ENCODE results near the gene MDFIC. TPM values are rescaled to one million over a fixed set of nuclear protein-coding genes. Genes with fewer than 3 reads are reported as not detected.

Gene MDFIC
- polyA plus RNA-seq, 1 of the 3 experiments (the other 2 are of a cell fraction), result 2.8 TPM

DNA sequence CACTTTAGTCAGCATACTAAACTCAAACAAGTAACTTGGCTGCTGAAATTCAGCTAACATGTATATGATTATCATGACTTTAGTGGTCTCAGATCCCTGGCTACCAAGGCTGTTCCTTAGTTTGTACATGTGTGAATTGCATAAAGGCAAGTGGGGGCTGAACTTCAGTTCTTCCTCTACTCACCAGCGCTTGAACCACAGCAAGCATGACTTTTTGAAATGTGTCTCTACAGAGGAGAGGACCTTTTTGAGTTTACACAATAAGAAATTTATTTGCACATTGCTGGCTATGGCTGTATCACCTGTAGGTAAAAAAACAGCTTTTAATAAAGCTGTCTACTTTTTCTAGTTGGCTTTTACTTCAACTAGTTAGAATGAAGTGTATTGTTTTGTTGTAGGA is 48.8 kb downstream of the MDFIC start (continued):
- no peak for TF ChIP-seq GATA2 (CRISPR knock-in tag; IDR thresholded peaks at IDR 0.05)
- TF ChIP-seq RFX5 (IDR thresholded peaks at IDR 0.05; ENCODE audit: low read length), result no peak
- TF ChIP-seq FOSL2 (IDR thresholded peaks at IDR 0.05; ENCODE audit: borderline replicate concordance, low read depth), result no peak
- TF ChIP-seq EP300 (IDR thresholded peaks at IDR 0.05; ENCODE audit: borderline replicate concordance in 1 of 2, low read depth in 1 of 2, low read length in 1 of 2), result no peak
- TF ChIP-seq FOXM1 (IDR thresholded peaks at IDR 0.05; ENCODE audit: low read depth), result no peak

DNA sequence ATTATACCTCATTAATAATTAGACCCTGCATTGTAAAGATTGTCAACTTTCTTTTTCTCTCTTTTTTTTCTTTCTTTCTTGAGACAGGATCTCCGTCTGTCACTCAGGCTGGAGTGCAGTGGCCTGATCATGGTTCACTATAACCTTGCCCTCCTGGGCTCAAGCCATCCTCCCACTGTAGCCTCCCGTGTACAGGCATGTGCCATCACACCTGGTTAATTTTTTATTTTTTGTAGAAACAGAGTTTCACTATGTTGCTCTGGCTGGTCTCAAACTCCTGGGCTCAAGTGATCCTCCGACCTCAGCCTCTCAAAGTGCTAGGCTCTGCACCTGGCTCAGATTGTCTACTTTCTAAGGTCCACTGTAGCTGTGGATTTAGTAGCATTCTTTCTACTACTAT is 50.7 kb downstream of the MDFIC start:
- no peak overlapping the region for H3K27ac ChIP-seq (ENCODE audit: low read depth in 2 of 2, low read length in 1 of 2)
- H3K4me3 ChIP-seq (ENCODE audit: low read depth in 2 of 2, low read length in 1 of 2), result no peak overlapping the region
- no peak for TF ChIP-seq GATA2 (CRISPR knock-in tag; IDR thresholded peaks at IDR 0.05)
- TF ChIP-seq FOSL2 (IDR thresholded peaks at IDR 0.05; ENCODE audit: borderline replicate concordance, low read depth), result no peak
- no peak for TF ChIP-seq POLR2AphosphoS5 (IDR thresholded peaks at IDR 0.05; ENCODE audit: low read depth, low read length)
- TF ChIP-seq, protein P1, sequence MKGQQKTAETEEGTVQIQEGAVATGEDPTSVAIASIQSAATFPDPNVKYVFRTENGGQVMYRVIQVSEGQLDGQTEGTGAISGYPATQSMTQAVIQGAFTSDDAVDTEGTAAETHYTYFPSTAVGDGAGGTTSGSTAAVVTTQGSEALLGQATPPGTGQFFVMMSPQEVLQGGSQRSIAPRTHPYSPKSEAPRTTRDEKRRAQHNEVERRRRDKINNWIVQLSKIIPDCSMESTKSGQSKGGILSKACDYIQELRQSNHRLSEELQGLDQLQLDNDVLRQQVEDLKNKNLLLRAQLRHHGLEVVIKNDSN (IDR thresholded peaks at IDR 0.05; ENCODE audit: borderline replicate concordance, low read depth), result no peak
- no peak for TF ChIP-seq NFIC (IDR thresholded peaks at IDR 0.05; ENCODE audit: borderline replicate concordance)
- no peak for TF ChIP-seq SMC3 (IDR thresholded peaks at IDR 0.05; ENCODE audit: low read depth, low read length)
- TF ChIP-seq EZH2phosphoT487 (IDR thresholded peaks at IDR 0.05; ENCODE audit: borderline replicate concordance, low read depth), result no peak
- no peak for TF ChIP-seq JUND (IDR thresholded peaks at IDR 0.05)
- TF ChIP-seq, protein P2, sequence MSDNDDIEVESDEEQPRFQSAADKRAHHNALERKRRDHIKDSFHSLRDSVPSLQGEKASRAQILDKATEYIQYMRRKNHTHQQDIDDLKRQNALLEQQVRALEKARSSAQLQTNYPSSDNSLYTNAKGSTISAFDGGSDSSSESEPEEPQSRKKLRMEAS (IDR thresholded peaks at IDR 0.05; ENCODE audit: low read depth), result no peak
- no peak for TF ChIP-seq RAD21 (IDR thresholded peaks at IDR 0.05; ENCODE audit: low read length)
- TF ChIP-seq RXRA (IDR thresholded peaks at IDR 0.05; ENCODE audit: borderline replicate concordance, low read depth), result no peak
- no peak for TF ChIP-seq TAF1 (IDR thresholded peaks at IDR 0.05; ENCODE audit: borderline replicate concordance, low read depth, low read length)
- TF ChIP-seq, protein P3, sequence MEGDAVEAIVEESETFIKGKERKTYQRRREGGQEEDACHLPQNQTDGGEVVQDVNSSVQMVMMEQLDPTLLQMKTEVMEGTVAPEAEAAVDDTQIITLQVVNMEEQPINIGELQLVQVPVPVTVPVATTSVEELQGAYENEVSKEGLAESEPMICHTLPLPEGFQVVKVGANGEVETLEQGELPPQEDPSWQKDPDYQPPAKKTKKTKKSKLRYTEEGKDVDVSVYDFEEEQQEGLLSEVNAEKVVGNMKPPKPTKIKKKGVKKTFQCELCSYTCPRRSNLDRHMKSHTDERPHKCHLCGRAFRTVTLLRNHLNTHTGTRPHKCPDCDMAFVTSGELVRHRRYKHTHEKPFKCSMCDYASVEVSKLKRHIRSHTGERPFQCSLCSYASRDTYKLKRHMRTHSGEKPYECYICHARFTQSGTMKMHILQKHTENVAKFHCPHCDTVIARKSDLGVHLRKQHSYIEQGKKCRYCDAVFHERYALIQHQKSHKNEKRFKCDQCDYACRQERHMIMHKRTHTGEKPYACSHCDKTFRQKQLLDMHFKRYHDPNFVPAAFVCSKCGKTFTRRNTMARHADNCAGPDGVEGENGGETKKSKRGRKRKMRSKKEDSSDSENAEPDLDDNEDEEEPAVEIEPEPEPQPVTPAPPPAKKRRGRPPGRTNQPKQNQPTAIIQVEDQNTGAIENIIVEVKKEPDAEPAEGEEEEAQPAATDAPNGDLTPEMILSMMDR (IDR thresholded peaks at IDR 0.05), result no peak
- TF ChIP-seq TCF12 (IDR thresholded peaks at IDR 0.05), result no peak
- no peak for TF ChIP-seq EP300 (IDR thresholded peaks at IDR 0.05; ENCODE audit: borderline replicate concordance in 1 of 2, low read depth in 1 of 2, low read length in 1 of 2)
- H3K79me2 ChIP-seq (ENCODE audit: insufficient read depth), result no peaks in the 10 kb centered on the region
- POLR2A ChIA-PET, result no interaction called here
- no peaks in the 10 kb centered on the region; the same call in 1 of the 2 replicates for H3K27me3 ChIP-seq (ENCODE audit: insufficient read depth)
- H3K4me1 ChIP-seq (ENCODE audit: control insufficient read depth in 1 of 2, insufficient read depth in 2 of 2, low read depth in 1 of 2, low read length in 1 of 2), result no peaks in the 10 kb centered on the region; a peak in 1 of 4 replicates
- no peaks in the 10 kb centered on the region for H3K9me3 ChIP-seq
- no peak for DNase-seq
- WGBS (ENCODE audit: low lambda C conversion rate), result 9% methylated on average over 3 of the region's 3 CpGs
- H3F3A ChIP-seq (replicated peaks; ENCODE audit: insufficient read depth), result no peaks in the 10 kb centered on the region
- no peak overlapping the region for H3K4me2 ChIP-seq
- H3K9ac ChIP-seq, result no peak overlapping the region
- no peaks in the 10 kb centered on the region for H3K36me3 ChIP-seq (replicated peaks in 1 of 2; ENCODE audit: control insufficient read depth in 1 of 2, insufficient read depth in 2 of 2, low read length in 1 of 2)
- H4K20me1 ChIP-seq (ENCODE audit: insufficient read depth), result no peaks in the 10 kb centered on the region
- no peak overlapping the region for H2AFZ ChIP-seq (ENCODE audit: low read depth)
- no peaks in the 10 kb centered on the region for H3K9me2 ChIP-seq
- CTCF ChIA-PET, result no interaction called here
